ENCODE measurements around the gene CLASP2.

DNA sequence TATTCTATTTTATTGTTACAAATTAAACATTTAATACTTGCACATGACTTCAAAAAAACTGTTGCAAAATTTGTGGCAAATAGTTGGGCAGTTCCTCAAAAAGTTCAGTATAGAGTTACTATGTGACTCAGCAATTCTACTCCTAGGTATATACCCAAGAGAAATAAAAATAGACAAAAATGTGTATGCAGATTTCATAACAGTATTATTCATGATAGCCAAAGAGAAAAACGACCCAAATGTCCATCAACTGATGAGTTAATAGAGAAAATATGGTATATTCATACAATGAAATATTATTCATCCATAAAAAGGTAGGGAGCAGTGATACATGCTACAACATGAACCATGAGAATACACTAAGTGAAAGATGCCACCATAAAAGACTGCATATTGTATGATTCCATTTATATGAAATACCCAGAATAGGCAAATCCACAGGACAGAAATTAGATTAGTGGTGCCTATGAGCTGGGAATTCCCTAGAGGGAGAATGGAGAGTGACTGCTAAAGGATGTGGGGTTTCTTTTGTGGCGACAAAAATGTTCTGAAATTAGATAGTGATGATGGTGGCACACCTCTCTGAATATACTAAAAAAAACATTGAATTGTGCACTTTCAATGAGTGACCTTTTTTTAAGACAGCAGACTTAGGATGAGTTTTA is 31.6 kb upstream of the CLASP2 start:
- TF ChIP-seq, protein P1, sequence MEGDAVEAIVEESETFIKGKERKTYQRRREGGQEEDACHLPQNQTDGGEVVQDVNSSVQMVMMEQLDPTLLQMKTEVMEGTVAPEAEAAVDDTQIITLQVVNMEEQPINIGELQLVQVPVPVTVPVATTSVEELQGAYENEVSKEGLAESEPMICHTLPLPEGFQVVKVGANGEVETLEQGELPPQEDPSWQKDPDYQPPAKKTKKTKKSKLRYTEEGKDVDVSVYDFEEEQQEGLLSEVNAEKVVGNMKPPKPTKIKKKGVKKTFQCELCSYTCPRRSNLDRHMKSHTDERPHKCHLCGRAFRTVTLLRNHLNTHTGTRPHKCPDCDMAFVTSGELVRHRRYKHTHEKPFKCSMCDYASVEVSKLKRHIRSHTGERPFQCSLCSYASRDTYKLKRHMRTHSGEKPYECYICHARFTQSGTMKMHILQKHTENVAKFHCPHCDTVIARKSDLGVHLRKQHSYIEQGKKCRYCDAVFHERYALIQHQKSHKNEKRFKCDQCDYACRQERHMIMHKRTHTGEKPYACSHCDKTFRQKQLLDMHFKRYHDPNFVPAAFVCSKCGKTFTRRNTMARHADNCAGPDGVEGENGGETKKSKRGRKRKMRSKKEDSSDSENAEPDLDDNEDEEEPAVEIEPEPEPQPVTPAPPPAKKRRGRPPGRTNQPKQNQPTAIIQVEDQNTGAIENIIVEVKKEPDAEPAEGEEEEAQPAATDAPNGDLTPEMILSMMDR (conservative IDR thresholded peaks at IDR 0.05), result no peak
- TF ChIP-seq ZFX (IDR thresholded peaks at IDR 0.05), result no peak

All from C4-2B (cell line).